Measurements from ENCODE around the gene TLX1. TPM values are rescaled to one million over a fixed set of nuclear protein-coding genes. Genes with fewer than 3 reads are reported as not detected.
A peak's percentile ranks its signal among the peaks of the same experiment; 100 is the strongest.

Gene TLX1
- total RNA-seq, 2 donors from 2014 or later, result 0.52 TPM; not detected in 1

DNA sequence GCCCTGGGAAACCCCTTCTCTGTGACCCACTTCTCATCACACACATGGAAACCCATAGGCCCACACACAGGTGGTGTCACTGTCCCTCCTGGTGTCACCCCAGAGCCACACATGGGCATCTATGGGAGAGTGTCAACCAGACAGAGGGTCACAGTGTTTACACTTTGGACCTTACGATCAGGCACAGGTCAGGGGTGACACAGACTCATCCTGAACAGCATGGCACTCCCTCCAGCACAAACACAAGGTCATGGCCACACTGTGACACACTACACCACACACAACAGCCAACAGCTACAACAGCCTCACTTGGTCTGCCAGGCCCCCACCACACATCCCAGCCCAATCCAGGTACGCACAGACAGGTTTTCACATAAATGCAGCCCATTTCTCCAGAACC lies 6.2 kb downstream of the TLX1 start:
- Histone ChIP-seq H3K4me3 (no peak overlapping the region), H3K27me3 (peaks cover 5 to 70% of the 10 kb centered on the region in 2 donors), H3K4me1 (peaks cover 37% of the 10 kb centered on the region), H3K9me3 (no peaks in the 10 kb centered on the region), H3K36me3 (replicated peaks in 1 of 2; ENCODE audit: insufficient read depth in 1 of 2, low read depth in 2 of 2) (no peaks in the 10 kb centered on the region), H3K27ac (no peak overlapping the region)
- intact Hi-C loops (cut with DNase I), result no loop called here
- no peak for DNase-seq
- no peak for TF ChIP-seq CTCF (IDR thresholded peaks at IDR 0.05)
- no peak for TF ChIP-seq POLR2A (IDR thresholded peaks at IDR 0.05)
- ATAC-seq, result no peak
- 63 to 70% methylated on average over 2 of the region's 2 CpGs for WGBS, 2 donors

- no peaks in the 10 kb centered on the region for H3K9me3 ChIP-seq
- no peak overlapping the region for H3K4me3 ChIP-seq
- TF ChIP-seq POLR2A (IDR thresholded peaks at IDR 0.05) (no peak), CTCF (IDR thresholded peaks at IDR 0.05) (no peak)
- H3K36me3 ChIP-seq (replicated peaks in 1 of 2; ENCODE audit: insufficient read depth in 1 of 2, low read depth in 2 of 2), result no peaks in the 10 kb centered on the region
- intact Hi-C loops (cut with DNase I), result no loop called here
- H3K27me3 ChIP-seq, result peaks cover 0 to 67% of the 10 kb centered on the region in 2 donors
- WGBS, 2 donors, result 21 to 39% methylated on average over 7 to 8 of the region's 8 CpGs
- no peak overlapping the region for H3K27ac ChIP-seq
- no peak for DNase-seq
- H3K4me1 ChIP-seq, result peaks cover 31% of the 10 kb centered on the region
- no peak for ATAC-seq
These were observed 7.8 kb downstream of the TLX1 start for GRCh38 chr10:101138788-101139420.

GRCh38 chr10:101139421-101139911 lies 8.4 kb downstream of the TLX1 start:
- H3K4me3 ChIP-seq, result no peak overlapping the region
- H3K4me1 ChIP-seq, result peaks cover 26% of the 10 kb centered on the region
- peak in 2 of 7 experiments; percentile 7 for TF ChIP-seq CTCF (IDR thresholded peaks at IDR 0.05)
- TF ChIP-seq POLR2A (IDR thresholded peaks at IDR 0.05), result no peak
- H3K9me3 ChIP-seq, result no peaks in the 10 kb centered on the region
- no peak for ATAC-seq
- no peaks in the 10 kb centered on the region for H3K36me3 ChIP-seq (replicated peaks in 1 of 2; ENCODE audit: insufficient read depth in 1 of 2, low read depth in 2 of 2)
- intact Hi-C loops (cut with DNase I), result no loop called here
- 24 to 29% methylated on average over 17 to 30 of the region's 30 CpGs for WGBS, 2 donors
- peaks cover 0 to 62% of the 10 kb centered on the region in 2 donors for H3K27me3 ChIP-seq
- DNase-seq, result peak in 1 of 4 donors; percentile 16
- H3K27ac ChIP-seq, result no peak overlapping the region

DNA sequence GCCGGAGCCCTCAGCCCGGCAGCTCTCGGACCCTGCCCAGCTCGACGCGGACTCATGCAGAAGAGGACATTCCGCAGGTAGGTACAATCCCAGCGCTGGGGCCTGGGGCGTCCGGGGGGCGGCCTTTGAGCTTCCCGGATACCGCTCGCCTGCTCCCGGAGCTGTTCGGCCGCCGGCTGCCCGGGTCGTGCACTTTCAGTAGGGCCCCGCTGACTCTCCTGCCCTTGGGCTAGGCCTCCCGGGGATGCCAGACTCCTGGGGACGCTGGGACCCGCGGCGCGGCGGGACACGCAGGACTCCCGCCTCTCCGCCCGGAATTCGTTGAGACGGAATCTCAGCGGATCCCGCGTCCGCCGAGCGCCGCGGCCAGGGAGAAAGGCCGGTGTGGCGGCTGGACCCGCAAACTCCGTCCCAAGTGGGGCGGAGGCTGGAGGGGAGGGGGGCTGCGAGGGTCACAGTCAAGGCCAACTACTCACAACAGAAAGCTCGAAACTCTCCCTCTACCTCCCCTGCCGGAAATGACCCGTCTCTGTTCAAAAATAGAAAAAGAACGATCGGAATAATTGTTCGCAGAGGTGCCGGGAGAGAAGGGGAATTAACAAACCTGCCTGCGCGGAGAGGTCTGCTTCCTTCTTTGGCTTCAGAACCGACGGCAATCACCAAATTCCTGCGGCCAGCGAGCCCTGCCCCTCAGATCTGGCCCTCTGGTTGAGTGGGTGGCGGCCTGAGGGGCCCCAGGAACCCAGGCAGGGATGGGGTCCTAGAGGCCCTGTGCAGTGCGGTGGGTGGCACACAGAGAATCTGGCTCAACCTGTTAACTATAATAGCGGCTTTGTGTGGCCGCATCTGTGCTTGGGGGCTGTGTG lies 9.2 kb downstream of the TLX1 start:
- Histone ChIP-seq H3K4me1 (peaks cover 17% of the 10 kb centered on the region), H3K27me3 (peaks cover 0 to 57% of the 10 kb centered on the region in 2 donors), H3K27ac (no peak overlapping the region), H3K9me3 (no peaks in the 10 kb centered on the region), H3K4me3 (no peak overlapping the region), H3K36me3 (replicated peaks in 1 of 2; ENCODE audit: insufficient read depth in 1 of 2, low read depth in 2 of 2) (no peaks in the 10 kb centered on the region)
- intact Hi-C loops (cut with DNase I), result loop anchor here (5.0 kb wide), 1 partner anchor 43 kb away; no protein-coding TSS in a partner anchor
- 9 to 18% methylated on average over 24 to 53 of the region's 65 CpGs for WGBS, 2 donors
- TF ChIP-seq POLR2A (IDR thresholded peaks at IDR 0.05) (no peak), CTCF (IDR thresholded peaks at IDR 0.05) (no peak)
- DNase-seq (no peak), ATAC-seq (no peak)

All from body of pancreas (tissue), 4 donors.